HEK293 (cell line): ENCODE results near the gene LRRC8E.

Experiments used
- BCL6B ChIP-seq: fragments of 450-650 bp; formaldehyde crosslinking; IDR thresholded peaks from 2 replicates; pipeline ENCODE4 v1.5.1; 2017; ENCODE audit warnings: missing biosample characterization, missing genetic modification characterization
- EGR2 ChIP-seq: fragments of 450-650 bp; formaldehyde crosslinking; IDR thresholded peaks from 2 replicates; pipeline ENCODE4 v1.5.1; 2016; ENCODE audit warnings: low read depth, missing biosample characterization, missing genetic modification characterization
- GFI1B ChIP-seq: fragments of 450-650 bp; formaldehyde crosslinking; IDR thresholded peaks from 2 replicates; pipeline ENCODE4 v1.5.1; 2016; ENCODE audit warnings: missing biosample characterization, missing genetic modification characterization
- GLI2 ChIP-seq: fragments of 450-650 bp; formaldehyde crosslinking; IDR thresholded peaks from 2 replicates; pipeline ENCODE4; 2017; ENCODE audit warnings: missing biosample characterization, missing genetic modification characterization, low read depth, borderline replicate concordance
- PBX3 ChIP-seq: sonication (generic); formaldehyde crosslinking; IDR thresholded peaks from 2 replicates; pipeline ENCODE4 v1.8.1; 2022; ENCODE audit warnings: mild to moderate bottlenecking, moderate library complexity, missing genetic modification reagents
- PRDM2 ChIP-seq: fragments of 450-650 bp; formaldehyde crosslinking; IDR thresholded peaks from 2 replicates; pipeline ENCODE4 v1.5.1; 2016; ENCODE audit warnings: missing biosample characterization, missing genetic modification characterization, borderline replicate concordance
- RBAK ChIP-seq: fragments of 450-650 bp; formaldehyde crosslinking; IDR thresholded peaks from 2 replicates; pipeline ENCODE4 v1.5.1; 2016; ENCODE audit warnings: missing biosample characterization, missing genetic modification characterization
- SALL2 ChIP-seq: fragments of 450-650 bp; formaldehyde crosslinking; IDR thresholded peaks from 2 replicates; pipeline ENCODE4 v1.5.0; 2017; ENCODE audit warnings: missing biosample characterization, mild to moderate bottlenecking, missing genetic modification characterization, borderline replicate concordance
- SP7 ChIP-seq: fragments of 450-650 bp; formaldehyde crosslinking; IDR thresholded peaks from 2 replicates; pipeline ENCODE4 v1.5.1; 2016; ENCODE audit warnings: missing biosample characterization, missing genetic modification characterization
- ZBTB26 ChIP-seq: fragments of 450-650 bp; formaldehyde crosslinking; optimal IDR thresholded peaks from 2 replicates; pipeline ENCODE3; 2016; ENCODE audit warnings: missing biosample characterization, mild to moderate bottlenecking, missing genetic modification characterization
- ZNF112 ChIP-seq: fragments of 450-650 bp; formaldehyde crosslinking; IDR thresholded peaks from 2 replicates; pipeline ENCODE4 v1.5.0; 2017; ENCODE audit warnings: missing biosample characterization, missing genetic modification characterization
- ZNF140 ChIP-seq: fragments of 450-650 bp; formaldehyde crosslinking; IDR thresholded peaks from 2 replicates; pipeline ENCODE4 v1.5.1; 2016; ENCODE audit warnings: missing biosample characterization, missing genetic modification characterization
- ZNF155 ChIP-seq: fragments of 450-650 bp; formaldehyde crosslinking; IDR thresholded peaks from 2 replicates; pipeline ENCODE4 v1.5.1; 2016; ENCODE audit warnings: missing biosample characterization, missing genetic modification characterization
- ZNF157 ChIP-seq: fragments of 450-650 bp; formaldehyde crosslinking; IDR thresholded peaks from 2 replicates; pipeline ENCODE4 v1.5.1; 2016; ENCODE audit warnings: missing biosample characterization, missing genetic modification characterization
- ZNF184 ChIP-seq: fragments of 450-650 bp; IDR thresholded peaks from 2 replicates; pipeline ENCODE4 v1.5.1; 2018; ENCODE audit warnings: missing biosample characterization, mild to moderate bottlenecking, missing genetic modification characterization
- ZNF280C ChIP-seq: fragments of 450-650 bp; formaldehyde crosslinking; IDR thresholded peaks from 2 replicates; pipeline ENCODE4 v1.5.1; 2016; ENCODE audit warnings: missing biosample characterization, missing genetic modification characterization
- ZNF302 ChIP-seq: fragments of 450-650 bp; formaldehyde crosslinking; IDR thresholded peaks from 2 replicates; pipeline ENCODE4 v1.5.1; 2016; ENCODE audit warnings: missing biosample characterization, missing genetic modification characterization, low read depth
- ZNF501 ChIP-seq: fragments of 450-650 bp; formaldehyde crosslinking; IDR thresholded peaks from 2 replicates; pipeline ENCODE4 v1.5.1; 2016; ENCODE audit warnings: missing biosample characterization, missing genetic modification characterization
- ZNF549 ChIP-seq: fragments of 450-650 bp; IDR thresholded peaks from 2 replicates; pipeline ENCODE4 v1.5.1; 2018; ENCODE audit warnings: missing biosample characterization, missing genetic modification characterization, mild to moderate bottlenecking, inconsistent platforms, moderate library complexity
- ZNF621 ChIP-seq: fragments of 450-650 bp; formaldehyde crosslinking; IDR thresholded peaks from 2 replicates; pipeline ENCODE4 v1.5.1; 2017; ENCODE audit warnings: missing biosample characterization, missing genetic modification characterization
- ZNF645 ChIP-seq: fragments of 450-650 bp; formaldehyde crosslinking; IDR thresholded peaks from 2 replicates; pipeline ENCODE4; 2016; ENCODE audit warnings: missing biosample characterization, missing genetic modification characterization
- ZNF658 ChIP-seq: fragments of 450-650 bp; formaldehyde crosslinking; IDR thresholded peaks from 2 replicates; pipeline ENCODE4; 2016; ENCODE audit warnings: missing biosample characterization, missing genetic modification characterization
- ZNF664 ChIP-seq: fragments of 450-650 bp; formaldehyde crosslinking; IDR thresholded peaks from 2 replicates; pipeline ENCODE4 v1.5.1; 2016; ENCODE audit warnings: missing biosample characterization, missing genetic modification characterization
- ZNF843 ChIP-seq: fragments of 450-650 bp; formaldehyde crosslinking; IDR thresholded peaks from 2 replicates; pipeline ENCODE4 v1.5.1; 2016; ENCODE audit warnings: missing biosample characterization, missing genetic modification characterization
- ZSCAN18 ChIP-seq: fragments of 450-650 bp; formaldehyde crosslinking; IDR thresholded peaks from 2 replicates; pipeline ENCODE4 v1.5.1; 2016; ENCODE audit warnings: missing biosample characterization, missing genetic modification characterization

LRRC8E gene

GRCh38 chr19:7871437-7872305 is 16.6 kb upstream of the LRRC8E start (continued):
- TF ChIP-seq ZSCAN18 (tag by site-specific recombination), result no peak
- TF ChIP-seq ZNF155, result no peak
- TF ChIP-seq GLI2, result no peak
- TF ChIP-seq ZNF664 (tag by site-specific recombination), result no peak
- TF ChIP-seq ZNF112 (tag by site-specific recombination), result no peak
- no peak for TF ChIP-seq BCL6B
- TF ChIP-seq ZNF302 (tag by site-specific recombination), result no peak
- no peak for TF ChIP-seq ZNF658 (tag by site-specific recombination)
- no peak for TF ChIP-seq ZNF140 (tag by site-specific recombination)
- no peak for TF ChIP-seq ZNF621 (tag by site-specific recombination)
- TF ChIP-seq ZNF280C (tag by site-specific recombination), result no peak
- no peak for TF ChIP-seq ZNF157 (tag by site-specific recombination)
- TF ChIP-seq ZNF549, result no peak
- no peak for TF ChIP-seq ZNF843
- no peak for TF ChIP-seq PRDM2 (tag by site-specific recombination)
- no peak for TF ChIP-seq PBX3 (CRISPR knock-in tag)
- TF ChIP-seq RBAK (tag by site-specific recombination), result no peak
- no peak for TF ChIP-seq GFI1B (tag by site-specific recombination)
- no peak for TF ChIP-seq SALL2
- TF ChIP-seq ZNF501 (tag by site-specific recombination), result no peak
- TF ChIP-seq ZBTB26 (tag by site-specific recombination), result no peak
- TF ChIP-seq SP7 (tag by site-specific recombination), result peak; percentile 44
- peak; percentile 74 for TF ChIP-seq EGR2 (tag by site-specific recombination)
- TF ChIP-seq ZNF184 (tag by site-specific recombination), result no peak
- no peak for TF ChIP-seq ZNF645
